Right lobe of liver (tissue), 4 donors: ENCODE results near the gene GLTP.

Experiments used
- POLR2A ChIP-seq: fragments of 450-650 bp; IDR thresholded peaks from one replicate; pipeline ENCODE4 v1.6.1; 2017; ENCODE audit warnings: antibody characterized with exemption, mild to moderate bottlenecking
- TF ChIP-seq, protein P1 (sequence below), 4 donors: fragments of 200-600 bp in 3 of 4; fragments of 450-650 bp in 1 of 4; IDR thresholded peaks; one replicate each; pipeline versions ENCODE4 v1.5.1 to v1.8.0; 2016 to 2022; ENCODE audit warnings: antibody characterized with exemption in 4 of 4, mild to moderate bottlenecking in 2 of 4
- donor health status: DM: no; HTN: no; CAD: no.
- donor health status: DM: no; HTN: no; CAD: no.
- donor health status: DM: no; HTN: yes; CAD: no.

DNA sequence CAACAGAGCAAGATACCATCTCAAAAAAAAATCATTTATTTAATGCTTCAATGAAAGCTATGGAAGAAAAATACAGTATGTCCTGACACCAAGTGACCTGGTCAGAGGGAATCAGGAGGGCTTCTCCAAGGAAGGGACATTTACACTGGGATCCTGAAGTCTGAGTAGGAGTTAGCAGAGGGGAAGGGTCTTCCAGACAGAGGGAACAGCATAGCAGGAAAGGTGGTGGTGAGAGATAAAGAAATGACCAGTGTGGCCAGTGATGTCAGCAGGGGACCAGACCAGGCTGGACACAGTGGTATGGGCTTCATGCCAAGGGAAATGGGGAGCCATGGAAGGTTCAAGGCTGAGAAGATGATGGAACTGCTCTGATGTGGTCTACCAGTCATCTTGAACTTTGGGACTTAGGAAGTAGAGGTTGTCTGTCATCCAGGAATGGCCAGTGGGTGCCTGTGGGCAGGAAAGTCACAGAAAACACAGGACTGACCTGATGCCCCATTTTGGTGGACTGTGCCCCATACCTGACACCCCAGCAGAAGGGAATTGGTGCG lies 11.9 kb upstream of the GLTP start:
- TF ChIP-seq, protein P1, sequence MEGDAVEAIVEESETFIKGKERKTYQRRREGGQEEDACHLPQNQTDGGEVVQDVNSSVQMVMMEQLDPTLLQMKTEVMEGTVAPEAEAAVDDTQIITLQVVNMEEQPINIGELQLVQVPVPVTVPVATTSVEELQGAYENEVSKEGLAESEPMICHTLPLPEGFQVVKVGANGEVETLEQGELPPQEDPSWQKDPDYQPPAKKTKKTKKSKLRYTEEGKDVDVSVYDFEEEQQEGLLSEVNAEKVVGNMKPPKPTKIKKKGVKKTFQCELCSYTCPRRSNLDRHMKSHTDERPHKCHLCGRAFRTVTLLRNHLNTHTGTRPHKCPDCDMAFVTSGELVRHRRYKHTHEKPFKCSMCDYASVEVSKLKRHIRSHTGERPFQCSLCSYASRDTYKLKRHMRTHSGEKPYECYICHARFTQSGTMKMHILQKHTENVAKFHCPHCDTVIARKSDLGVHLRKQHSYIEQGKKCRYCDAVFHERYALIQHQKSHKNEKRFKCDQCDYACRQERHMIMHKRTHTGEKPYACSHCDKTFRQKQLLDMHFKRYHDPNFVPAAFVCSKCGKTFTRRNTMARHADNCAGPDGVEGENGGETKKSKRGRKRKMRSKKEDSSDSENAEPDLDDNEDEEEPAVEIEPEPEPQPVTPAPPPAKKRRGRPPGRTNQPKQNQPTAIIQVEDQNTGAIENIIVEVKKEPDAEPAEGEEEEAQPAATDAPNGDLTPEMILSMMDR (IDR thresholded peaks at IDR 0.05), result no peak
- no peak for TF ChIP-seq POLR2A
